GM13976 (cell line): ENCODE measurements around the gene DHX32.
"Not testable (repeated sequence)": the region's sequence is repeated elsewhere in the genome, so short reads cannot be mapped to it uniquely, and the experiment has no call there.

Source experiments
- DNase-seq: peaks from one replicate; pipeline ENCODE4 v3.0.0; 2012; ENCODE audit warnings: low spot score
- CTCF ChIP-seq: IDR thresholded peaks from 2 replicates; pipeline ENCODE4 v1.5.1; 2012; ENCODE audit warnings: borderline replicate concordance, mild to moderate bottlenecking; ENCODE audit not compliant: insufficient read depth; ENCODE audit errors: extremely low read depth, missing control alignments, control extremely low read depth
- in situ Hi-C: fragments of 300-500 bp; cut with MboI; formaldehyde crosslinking; loops from one replicate; pipeline ENCODE4 v1.12.0; 2022; ENCODE audit warnings: low sequenced_read_pairs, mixed read lengths, inconsistent platforms; ENCODE audit not compliant: unreplicated experiment

The DHX32 gene

GRCh38 chr10:125881192-125881591 lies at the start of gene DHX32:
TSS of gene DHX32 (minus strand) at chr10:125881292. CDS start at chr10:125880824, 468 bp downstream.
- in situ Hi-C loops = no loop called here
- no peak for TF ChIP-seq CTCF
- DNase-seq = no peak

GRCh38 chr10:125929618-125930017 lies 48.5 kb upstream of the DHX32 start:
- no peak for TF ChIP-seq CTCF
- in situ Hi-C loops = no loop called here

GRCh38 chr10:125928928-125929585 lies 48.0 kb upstream of the DHX32 start:
- no peak for TF ChIP-seq CTCF
- DNase-seq = no peak
- in situ Hi-C loops = no loop called here

More at GRCh38 chr10:125929618-125930017, 48.5 kb upstream of the DHX32 start:
- no peak for DNase-seq

GRCh38 chr10:125927265-125927664 lies 46.2 kb upstream of the DHX32 start:
- DNase-seq, in situ Hi-C loops: not testable (repeated sequence)

- in situ Hi-C loops = no loop called here
- no peak for TF ChIP-seq CTCF
- DNase-seq = no peak
These were observed 45.2 kb upstream of the DHX32 start for GRCh38 chr10:125926247-125926646.

- no peak for DNase-seq
- in situ Hi-C loops = no loop called here
- no peak for TF ChIP-seq CTCF
These were observed 44.3 kb upstream of the DHX32 start for GRCh38 chr10:125925262-125925834.

GRCh38 chr10:125921643-125922306 lies 40.7 kb upstream of the DHX32 start:
- DNase-seq, in situ Hi-C loops: not testable (repeated sequence)

- DNase-seq, in situ Hi-C loops: not testable (repeated sequence)
These were observed 36.7 kb upstream of the DHX32 start for GRCh38 chr10:125917704-125918361.
